HG03159 (cell line): Measurements from ENCODE around the gene ZNF614.
"Not testable (repeated sequence)": the region's sequence is repeated elsewhere in the genome, so short reads cannot be mapped to it uniquely, and the experiment has no call there.

Experiments used
- ATAC-seq: cut with Tn5 transposase; IDR thresholded peaks from one replicate; pipeline ENCODE4 v1.9.1; 2021; ENCODE audit warnings: mild to moderate bottlenecking, moderate library complexity; ENCODE audit not compliant: unreplicated experiment

ZNF614 gene

GRCh38 chr19:52028027-52028779, at the start of gene ZNF614:
Gene ZNF614, minus strand, starts transcription at chr19:52028379. Its CDS starts 2,634 bp downstream, at chr19:52025745.
- peak; percentile 75 for ATAC-seq

GRCh38 chr19:52070496-52070895, 42.3 kb upstream of the ZNF614 start:
- ATAC-seq: no peak

GRCh38 chr19:52069653-52070052, 41.5 kb upstream of the ZNF614 start:
- ATAC-seq: no peak

- ATAC-seq: no peak
Measured at GRCh38 chr19:52066258-52066863, 38.2 kb upstream of the ZNF614 start.

- no peak for ATAC-seq
Measured at GRCh38 chr19:52065399-52065798, 37.2 kb upstream of the ZNF614 start.

- ATAC-seq: not testable (repeated sequence)
Measured at GRCh38 chr19:52056480-52056879, 28.3 kb upstream of the ZNF614 start.

GRCh38 chr19:52051736-52052135, 23.6 kb upstream of the ZNF614 start:
- ATAC-seq: not testable (repeated sequence)

- ATAC-seq: peak; percentile 86
Measured at GRCh38 chr19:52048555-52049501, 20.6 kb upstream of the ZNF614 start, which contains the start of gene ZNF432. Gene ZNF432, minus strand, starts transcription at chr19:52048838. Its CDS starts 1,970 bp downstream, at chr19:52046868.

- no peak for ATAC-seq
Measured at GRCh38 chr19:52039169-52039568, 11.0 kb upstream of the ZNF614 start.

- no peak for ATAC-seq
Measured at GRCh38 chr19:52034051-52034728, 6.0 kb upstream of the ZNF614 start.

- peak; percentile 28 for ATAC-seq
Measured at GRCh38 chr19:52028780-52029123, 573 bp upstream of the ZNF614 start.

GRCh38 chr19:52026255-52026990, 1.8 kb downstream of the ZNF614 start:
- ATAC-seq: not testable (repeated sequence)

GRCh38 chr19:52024478-52024877, 3.7 kb downstream of the ZNF614 start:
- ATAC-seq: not testable (repeated sequence)

- ATAC-seq: no peak
Measured at GRCh38 chr19:52022193-52022592, 6.0 kb downstream of the ZNF614 start.

- no peak for ATAC-seq
Measured at GRCh38 chr19:52020506-52020905, 7.7 kb downstream of the ZNF614 start.

GRCh38 chr19:52010674-52011073, 17.5 kb downstream of the ZNF614 start:
- no peak for ATAC-seq

- peak; percentile 91 for ATAC-seq
Measured at GRCh38 chr19:52007806-52008557, 20.2 kb downstream of the ZNF614 start, which contains the start of gene ZNF615. Gene ZNF615, minus strand, starts transcription at chr19:52008211. Its CDS starts 4,500 bp downstream, at chr19:52003711.

- ATAC-seq: no peak
Measured at GRCh38 chr19:52007451-52007805, 20.8 kb downstream of the ZNF614 start.

- no peak for ATAC-seq
Measured at GRCh38 chr19:51994048-51994644, 34.0 kb downstream of the ZNF614 start.
